A673 (cell line): ENCODE measurements around the gene PLIN5.

Source experiments
- EZH2 ChIP-seq: fragments of 200-600 bp; sonication (generic); IDR thresholded peaks from 2 replicates; pipeline ENCODE4 v1.6.1; 2017; ENCODE audit warnings: borderline replicate concordance, low read depth, mild to moderate bottlenecking, mixed read lengths, antibody characterized with exemption, low read length; ENCODE audit not compliant: poor library complexity, severe bottlenecking
- TF ChIP-seq, protein P1 (sequence below): fragments of 300-800, 200-600 bp; sonication (generic); conservative IDR thresholded peaks from 2 replicates; pipeline ENCODE4 v1.5.1; 2017; ENCODE audit warnings: low read depth, mild to moderate bottlenecking, antibody characterized with exemption, low read length, moderate library complexity, mixed read lengths

DNA sequence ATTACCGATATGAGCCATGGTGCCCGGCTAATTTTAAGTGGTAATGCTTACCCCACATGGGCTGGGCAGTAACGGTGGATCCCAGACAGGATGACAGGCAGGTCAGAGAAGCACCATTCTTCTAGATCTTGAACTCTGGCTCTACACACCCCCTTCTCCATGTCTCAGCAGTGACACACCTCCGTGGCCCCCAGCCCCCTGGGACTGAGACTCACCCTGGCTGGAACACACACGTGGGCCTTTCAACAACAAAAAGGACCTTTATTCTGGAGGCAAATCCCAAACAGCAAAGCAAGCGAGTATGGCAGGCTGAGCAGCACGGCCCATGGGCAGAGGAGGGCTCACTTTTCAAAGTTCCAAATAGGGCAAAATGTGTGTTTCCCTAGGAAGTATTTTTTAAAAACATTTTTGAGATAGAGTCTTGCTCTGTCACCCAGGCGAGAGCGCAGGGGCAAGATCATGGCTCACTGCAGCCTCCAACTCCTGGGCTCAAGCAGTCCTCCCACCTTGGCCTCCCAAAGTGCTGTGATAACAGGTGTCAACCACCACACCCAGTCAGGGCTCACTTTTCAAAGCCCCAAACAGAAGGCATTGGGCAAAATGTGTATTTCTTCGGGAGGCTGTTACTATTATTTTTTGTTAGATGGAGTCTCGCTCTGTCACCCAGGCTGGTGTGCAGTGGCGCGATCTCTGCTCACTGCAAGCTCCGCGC, 12.6 kb downstream of the PLIN5 start:
- TF ChIP-seq, protein P1, sequence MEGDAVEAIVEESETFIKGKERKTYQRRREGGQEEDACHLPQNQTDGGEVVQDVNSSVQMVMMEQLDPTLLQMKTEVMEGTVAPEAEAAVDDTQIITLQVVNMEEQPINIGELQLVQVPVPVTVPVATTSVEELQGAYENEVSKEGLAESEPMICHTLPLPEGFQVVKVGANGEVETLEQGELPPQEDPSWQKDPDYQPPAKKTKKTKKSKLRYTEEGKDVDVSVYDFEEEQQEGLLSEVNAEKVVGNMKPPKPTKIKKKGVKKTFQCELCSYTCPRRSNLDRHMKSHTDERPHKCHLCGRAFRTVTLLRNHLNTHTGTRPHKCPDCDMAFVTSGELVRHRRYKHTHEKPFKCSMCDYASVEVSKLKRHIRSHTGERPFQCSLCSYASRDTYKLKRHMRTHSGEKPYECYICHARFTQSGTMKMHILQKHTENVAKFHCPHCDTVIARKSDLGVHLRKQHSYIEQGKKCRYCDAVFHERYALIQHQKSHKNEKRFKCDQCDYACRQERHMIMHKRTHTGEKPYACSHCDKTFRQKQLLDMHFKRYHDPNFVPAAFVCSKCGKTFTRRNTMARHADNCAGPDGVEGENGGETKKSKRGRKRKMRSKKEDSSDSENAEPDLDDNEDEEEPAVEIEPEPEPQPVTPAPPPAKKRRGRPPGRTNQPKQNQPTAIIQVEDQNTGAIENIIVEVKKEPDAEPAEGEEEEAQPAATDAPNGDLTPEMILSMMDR: no peak
- no peak for TF ChIP-seq EZH2
